Measurements from ENCODE around the gene SEMA3A. TPM values are rescaled to one million over a fixed set of nuclear protein-coding genes. Genes with fewer than 3 reads are reported as not detected.

SEMA3A gene
- total RNA-seq, 4 donors from 2014 or later, result 2.9 to 42.5 (median 25.7) TPM

DNA sequence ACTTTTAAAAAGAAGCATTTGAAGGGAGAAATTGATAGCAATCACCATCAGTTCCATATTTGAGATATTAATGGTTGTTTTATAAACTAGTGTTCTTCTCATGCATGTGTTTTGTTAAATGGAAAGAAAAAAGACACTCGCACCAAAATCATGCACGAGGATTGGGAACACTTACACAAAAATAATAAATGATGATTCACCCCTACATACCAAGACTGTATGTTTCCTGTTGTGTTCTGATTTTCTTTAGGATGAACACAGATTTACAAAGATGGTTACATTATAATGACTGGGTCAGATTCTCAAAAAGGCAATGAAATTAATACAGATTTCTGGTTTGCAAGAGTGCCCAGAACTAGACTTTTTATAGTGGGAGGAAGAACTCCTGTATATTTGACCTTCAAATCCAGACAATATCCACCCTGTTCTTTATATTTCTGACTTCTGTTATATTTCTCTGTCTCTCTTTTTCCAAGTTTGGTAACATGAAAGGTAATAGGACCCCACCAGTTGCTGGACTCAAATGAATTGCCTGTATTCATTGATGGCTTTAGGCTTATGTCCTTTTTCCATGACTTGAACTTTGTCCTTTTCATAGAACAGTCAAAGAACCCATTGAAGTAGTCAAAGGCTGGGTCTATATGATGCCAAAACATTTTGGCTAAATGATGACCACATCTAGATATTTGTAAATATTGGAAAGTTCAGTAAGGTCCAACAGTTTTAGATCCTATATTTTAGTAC lies 54.4 kb downstream of the SEMA3A start:
- TF ChIP-seq, protein P1, sequence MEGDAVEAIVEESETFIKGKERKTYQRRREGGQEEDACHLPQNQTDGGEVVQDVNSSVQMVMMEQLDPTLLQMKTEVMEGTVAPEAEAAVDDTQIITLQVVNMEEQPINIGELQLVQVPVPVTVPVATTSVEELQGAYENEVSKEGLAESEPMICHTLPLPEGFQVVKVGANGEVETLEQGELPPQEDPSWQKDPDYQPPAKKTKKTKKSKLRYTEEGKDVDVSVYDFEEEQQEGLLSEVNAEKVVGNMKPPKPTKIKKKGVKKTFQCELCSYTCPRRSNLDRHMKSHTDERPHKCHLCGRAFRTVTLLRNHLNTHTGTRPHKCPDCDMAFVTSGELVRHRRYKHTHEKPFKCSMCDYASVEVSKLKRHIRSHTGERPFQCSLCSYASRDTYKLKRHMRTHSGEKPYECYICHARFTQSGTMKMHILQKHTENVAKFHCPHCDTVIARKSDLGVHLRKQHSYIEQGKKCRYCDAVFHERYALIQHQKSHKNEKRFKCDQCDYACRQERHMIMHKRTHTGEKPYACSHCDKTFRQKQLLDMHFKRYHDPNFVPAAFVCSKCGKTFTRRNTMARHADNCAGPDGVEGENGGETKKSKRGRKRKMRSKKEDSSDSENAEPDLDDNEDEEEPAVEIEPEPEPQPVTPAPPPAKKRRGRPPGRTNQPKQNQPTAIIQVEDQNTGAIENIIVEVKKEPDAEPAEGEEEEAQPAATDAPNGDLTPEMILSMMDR (IDR thresholded peaks at IDR 0.05; ENCODE audit: low read depth), result no peak

DNA sequence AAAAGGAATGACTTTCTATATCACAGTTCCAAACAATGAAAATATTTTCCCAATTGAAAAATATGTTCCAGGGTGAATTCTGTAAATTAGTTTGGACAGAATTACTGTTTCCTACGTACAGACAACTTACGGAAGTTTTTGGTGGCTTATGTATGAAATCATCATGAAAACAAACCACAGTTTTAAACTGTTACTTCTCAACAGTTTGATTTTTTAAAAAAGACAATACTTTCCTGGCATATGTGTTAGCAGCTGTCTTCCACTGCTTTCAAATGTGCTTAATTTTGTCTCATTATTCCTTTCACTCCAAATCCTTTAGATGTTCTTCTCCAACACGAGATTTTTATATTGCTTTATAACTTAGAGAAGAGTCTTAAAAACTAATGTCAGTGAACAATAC lies 56.2 kb downstream of the SEMA3A start:
- TF ChIP-seq, protein P1 (IDR thresholded peaks at IDR 0.05; ENCODE audit: low read depth), result no peak

DNA sequence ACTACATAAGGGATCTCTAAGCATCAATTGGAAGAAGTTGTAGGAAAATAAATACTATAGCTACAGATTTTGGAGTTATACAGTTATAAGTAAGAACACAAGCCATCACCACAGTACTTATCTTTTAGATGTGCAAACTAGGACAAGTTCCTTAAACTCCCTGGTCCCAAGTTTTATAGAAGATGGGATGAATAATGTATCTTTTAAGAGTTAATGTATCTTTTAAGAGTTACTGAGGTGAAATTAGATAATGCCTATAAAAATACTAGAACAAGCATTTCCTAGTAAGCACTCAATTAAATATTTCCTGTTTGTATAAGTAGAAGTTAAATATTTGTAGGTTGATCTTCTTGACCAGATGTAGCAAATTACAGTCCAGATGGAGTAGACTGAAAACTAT lies 56.8 kb downstream of the SEMA3A start:
- TF ChIP-seq, protein P1 (IDR thresholded peaks at IDR 0.05; ENCODE audit: low read depth), result no peak

DNA sequence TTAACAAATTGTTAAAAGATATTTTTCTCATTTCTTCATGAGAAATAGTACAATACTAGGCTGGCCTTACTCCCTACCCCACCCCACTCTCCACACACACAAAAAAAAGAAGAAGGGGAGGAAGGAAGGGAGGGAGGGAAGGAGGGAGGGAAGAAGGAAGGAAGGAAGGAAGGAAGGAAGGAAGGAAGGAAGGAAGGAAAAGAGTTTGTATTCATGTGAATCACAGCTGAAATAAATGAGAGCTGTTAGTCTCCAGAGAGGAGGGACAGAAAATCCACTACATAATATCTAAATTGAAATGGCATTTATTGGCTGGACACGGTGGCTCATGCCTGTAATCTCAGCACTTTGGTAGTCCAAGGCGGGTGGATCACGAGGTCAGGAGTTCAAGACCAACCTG lies 57.8 kb downstream of the SEMA3A start:
- TF ChIP-seq, protein P1 (IDR thresholded peaks at IDR 0.05; ENCODE audit: low read depth), result no peak

DNA sequence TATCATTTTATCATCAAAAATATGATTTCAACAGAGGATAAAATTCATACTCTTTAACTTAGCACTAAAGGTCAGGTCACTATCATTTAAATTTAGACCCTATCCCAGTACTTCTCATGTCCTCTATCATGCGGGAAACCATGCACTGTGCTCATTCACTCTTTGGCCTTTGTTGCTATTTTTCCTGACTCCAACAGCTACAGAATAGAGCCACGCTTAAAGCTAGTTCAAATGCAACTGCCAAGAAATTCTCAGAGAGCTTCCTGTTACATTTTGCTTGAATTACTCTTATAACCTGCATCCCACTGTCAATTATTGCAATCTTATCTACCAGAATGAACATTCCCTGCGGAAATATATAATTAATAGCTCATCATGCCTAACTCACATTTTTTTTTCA lies 58.3 kb downstream of the SEMA3A start:
- TF ChIP-seq, protein P1 (IDR thresholded peaks at IDR 0.05; ENCODE audit: low read depth), result no peak

DNA sequence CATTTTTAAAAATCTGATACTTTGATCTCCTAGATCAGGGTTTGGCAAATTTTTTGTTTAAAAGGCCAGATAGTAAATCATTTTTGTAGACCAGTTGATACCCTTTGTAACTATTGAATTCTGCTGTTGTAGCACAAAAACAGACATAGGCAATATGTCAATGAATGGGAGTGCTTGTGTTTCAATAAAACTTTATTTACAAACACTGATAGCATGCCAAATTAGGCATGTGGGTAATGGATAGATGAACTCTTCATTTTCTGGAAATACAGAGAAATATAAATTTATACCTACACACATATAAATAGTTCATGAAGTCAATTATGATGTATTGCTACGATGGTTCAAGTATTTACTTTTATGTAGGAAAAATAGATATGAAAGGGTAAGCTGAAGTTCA lies 60.4 kb downstream of the SEMA3A start:
- TF ChIP-seq, protein P1 (IDR thresholded peaks at IDR 0.05; ENCODE audit: low read depth), result no peak

DNA sequence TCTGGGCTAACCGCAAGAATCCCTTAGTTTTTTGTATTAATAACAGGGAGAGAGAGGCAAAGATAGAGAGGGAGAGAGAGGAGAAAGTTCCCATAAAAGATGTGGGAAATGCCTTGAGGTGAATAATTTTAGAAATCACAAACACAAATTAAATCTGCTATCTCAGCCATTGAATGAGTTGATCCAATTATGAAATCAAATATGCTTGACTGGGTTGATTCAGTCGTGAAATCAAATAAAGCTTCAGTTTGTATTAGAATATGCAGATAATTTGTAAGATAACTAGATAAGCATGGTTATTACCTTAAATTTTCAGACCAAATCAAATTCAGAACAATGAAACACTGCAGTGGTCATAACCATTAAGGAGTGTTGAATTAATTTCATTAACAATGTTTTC lies 68.9 kb downstream of the SEMA3A start:
- TF ChIP-seq, protein P1 (IDR thresholded peaks at IDR 0.05; ENCODE audit: low read depth), result no peak
